Measurements from ENCODE around the gene ATP8A2.
"Not testable (repeated sequence)": the region's sequence is repeated elsewhere in the genome, so short reads cannot be mapped to it uniquely, and the experiment has no call there.

ATP8A2 gene

DNA sequence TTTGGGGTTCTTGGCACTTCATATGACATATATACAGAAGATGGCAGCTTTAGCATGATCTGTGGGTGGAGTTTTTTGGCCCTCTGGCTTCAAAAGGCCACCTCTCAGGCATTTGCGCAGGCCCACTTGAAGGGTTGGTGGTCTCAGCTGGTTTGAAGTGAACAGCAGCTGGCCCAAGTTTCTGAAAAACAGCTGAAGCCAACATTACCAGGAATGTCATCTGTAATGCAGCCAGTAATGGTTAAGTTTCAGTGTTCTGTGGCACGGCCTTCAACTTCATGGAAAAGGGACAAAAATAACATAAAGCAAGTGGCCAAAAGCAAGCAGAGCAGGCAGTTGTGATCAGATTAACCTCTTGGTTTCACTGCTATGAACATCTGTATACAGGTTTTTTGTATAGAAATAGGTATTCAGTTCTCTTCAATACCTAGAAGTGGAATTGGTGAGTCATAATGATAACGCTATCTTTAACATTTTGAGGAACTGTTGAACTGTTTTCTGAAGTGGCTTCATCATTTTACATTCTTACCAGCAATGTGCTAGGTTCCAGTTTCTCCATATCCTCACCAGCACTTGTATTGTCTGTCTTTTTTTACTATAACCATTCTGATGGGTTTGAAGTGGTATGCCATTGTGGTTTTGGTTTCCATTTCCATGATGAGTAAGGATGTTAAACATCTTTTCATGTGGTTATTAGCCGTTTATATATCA lies 434.6 kb downstream of the ATP8A2 start:
- H3K27ac ChIP-seq, result no peak overlapping the region
- TF ChIP-seq, protein P1, sequence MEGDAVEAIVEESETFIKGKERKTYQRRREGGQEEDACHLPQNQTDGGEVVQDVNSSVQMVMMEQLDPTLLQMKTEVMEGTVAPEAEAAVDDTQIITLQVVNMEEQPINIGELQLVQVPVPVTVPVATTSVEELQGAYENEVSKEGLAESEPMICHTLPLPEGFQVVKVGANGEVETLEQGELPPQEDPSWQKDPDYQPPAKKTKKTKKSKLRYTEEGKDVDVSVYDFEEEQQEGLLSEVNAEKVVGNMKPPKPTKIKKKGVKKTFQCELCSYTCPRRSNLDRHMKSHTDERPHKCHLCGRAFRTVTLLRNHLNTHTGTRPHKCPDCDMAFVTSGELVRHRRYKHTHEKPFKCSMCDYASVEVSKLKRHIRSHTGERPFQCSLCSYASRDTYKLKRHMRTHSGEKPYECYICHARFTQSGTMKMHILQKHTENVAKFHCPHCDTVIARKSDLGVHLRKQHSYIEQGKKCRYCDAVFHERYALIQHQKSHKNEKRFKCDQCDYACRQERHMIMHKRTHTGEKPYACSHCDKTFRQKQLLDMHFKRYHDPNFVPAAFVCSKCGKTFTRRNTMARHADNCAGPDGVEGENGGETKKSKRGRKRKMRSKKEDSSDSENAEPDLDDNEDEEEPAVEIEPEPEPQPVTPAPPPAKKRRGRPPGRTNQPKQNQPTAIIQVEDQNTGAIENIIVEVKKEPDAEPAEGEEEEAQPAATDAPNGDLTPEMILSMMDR (conservative IDR thresholded peaks at IDR 0.05), result no peak
- no peak for TF ChIP-seq ZFX (IDR thresholded peaks at IDR 0.05)

GRCh38 chr13:25807562-25807961 lies 435.8 kb downstream of the ATP8A2 start:
- no peak overlapping the region for H3K27ac ChIP-seq
- TF ChIP-seq, protein P1 (conservative IDR thresholded peaks at IDR 0.05), result no peak
- TF ChIP-seq ZFX (IDR thresholded peaks at IDR 0.05), result no peak

- no peak for TF ChIP-seq ZFX (IDR thresholded peaks at IDR 0.05)
- TF ChIP-seq, protein P1 (conservative IDR thresholded peaks at IDR 0.05), result no peak
- no peak overlapping the region for H3K27ac ChIP-seq
Observed at GRCh38 chr13:25811506-25811905, 439.7 kb downstream of the ATP8A2 start.

GRCh38 chr13:25816239-25816638 lies 444.5 kb downstream of the ATP8A2 start:
- TF ChIP-seq ZFX (IDR thresholded peaks at IDR 0.05), result no peak
- TF ChIP-seq, protein P1 (conservative IDR thresholded peaks at IDR 0.05), result no peak
- H3K27ac ChIP-seq, result no peak overlapping the region

DNA sequence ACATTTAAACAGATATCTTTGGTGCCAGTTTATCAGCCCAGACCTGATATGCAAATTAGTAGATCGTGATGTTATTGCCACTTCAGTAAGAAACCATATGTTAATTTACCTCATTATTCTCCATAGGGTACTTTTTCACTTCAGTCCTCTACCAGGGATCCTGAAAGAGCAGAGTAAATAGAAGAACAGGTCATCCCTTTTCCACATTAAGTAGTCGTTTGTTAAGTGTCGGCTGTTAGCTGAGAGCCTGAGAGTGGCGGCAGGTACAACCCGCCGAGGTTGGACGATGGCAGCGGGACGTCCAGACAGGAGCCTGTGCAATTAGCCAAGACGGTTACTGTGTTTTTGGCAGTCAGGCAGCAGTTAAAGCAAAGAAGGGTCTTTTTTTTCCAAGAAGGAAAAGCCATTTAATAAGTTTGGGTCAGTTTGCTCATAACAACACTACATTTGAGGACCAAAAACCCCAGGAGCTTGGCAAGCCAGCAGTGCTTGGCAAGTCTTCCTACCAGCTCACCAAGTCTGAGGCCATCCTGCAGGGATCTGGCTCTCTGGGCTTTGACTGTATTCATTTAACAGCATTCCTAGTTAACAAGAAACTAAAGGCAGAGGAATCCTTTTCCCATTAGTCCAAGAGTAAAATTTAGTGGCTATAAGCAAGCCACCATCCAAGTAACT lies 448.2 kb downstream of the ATP8A2 start:
- H3K27ac ChIP-seq, result no peak overlapping the region
- TF ChIP-seq ZFX (IDR thresholded peaks at IDR 0.05), result no peak
- TF ChIP-seq, protein P1 (conservative IDR thresholded peaks at IDR 0.05), result no peak

- no peak overlapping the region for H3K27ac ChIP-seq
- TF ChIP-seq, protein P1 (conservative IDR thresholded peaks at IDR 0.05), result no peak
- TF ChIP-seq ZFX (IDR thresholded peaks at IDR 0.05), result no peak
Observed at GRCh38 chr13:25821776-25822175, 450.0 kb downstream of the ATP8A2 start.

DNA sequence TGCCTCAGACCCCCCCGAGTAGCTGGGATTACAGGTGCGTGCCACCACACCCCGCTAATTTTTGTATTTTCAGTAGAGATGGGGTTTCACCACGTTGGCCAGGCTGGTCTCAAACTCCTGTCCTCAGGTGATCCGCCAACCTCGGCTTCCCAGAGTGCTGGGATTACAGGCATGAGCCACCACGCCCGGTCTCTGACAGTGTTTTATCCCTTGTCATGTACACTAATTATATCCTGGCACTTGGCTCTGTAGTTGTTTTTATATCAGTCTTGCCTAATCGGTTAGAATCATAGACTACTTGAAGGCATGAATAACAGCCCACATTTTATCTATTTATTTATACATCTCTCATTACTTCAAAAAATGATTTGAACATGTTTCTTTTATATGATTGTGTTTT lies 455.4 kb downstream of the ATP8A2 start:
- not testable (repeated sequence) for H3K27ac ChIP-seq
